ENCODE results near the gene FRYL.

DNA sequence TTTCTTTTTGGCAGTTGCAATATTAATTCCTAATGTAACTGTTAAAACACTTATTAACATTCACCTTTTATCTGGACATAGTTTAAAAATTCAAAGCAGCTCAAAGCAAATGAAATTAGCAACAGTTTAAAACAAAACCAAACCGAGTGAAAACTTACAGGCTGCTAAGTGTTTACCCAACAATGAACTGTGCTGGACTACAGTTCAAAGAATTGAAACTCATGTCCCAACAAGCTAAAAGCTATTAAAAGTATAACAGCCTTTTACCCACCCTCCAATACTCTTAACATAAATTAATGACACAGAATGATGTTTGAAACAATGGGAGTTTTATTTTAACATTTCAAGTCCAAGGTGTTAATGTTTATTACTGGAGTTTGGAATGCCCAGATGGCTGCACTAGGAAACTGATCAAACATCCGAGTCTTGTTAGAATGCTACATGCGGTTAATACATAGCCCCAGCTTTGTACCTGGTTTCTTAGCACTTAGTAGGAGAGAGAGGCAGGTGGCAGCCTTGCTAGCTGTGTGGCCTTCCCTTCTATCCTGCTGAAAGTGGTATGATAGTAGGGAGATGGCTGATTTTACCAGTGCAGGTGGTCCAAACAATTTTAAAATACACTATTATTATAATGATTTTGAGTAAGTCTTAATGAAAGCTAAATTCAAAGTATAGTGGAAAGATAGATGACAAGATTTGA is 21.1 kb upstream of the FRYL start:
- TF ChIP-seq POLR2AphosphoS5 (IDR thresholded peaks at IDR 0.05; ENCODE audit: borderline replicate concordance, low read depth, low read length), result no peak
- TF ChIP-seq EZH2 (IDR thresholded peaks at IDR 0.05), result no peak

Measured in SK-N-MC (cell line).